GM21619 (cell line): ENCODE measurements around the gene CLEC2D.
"Not testable (repeated sequence)": the region's sequence is repeated elsewhere in the genome, so short reads cannot be mapped to it uniquely, and the experiment has no call there.

Source experiments
- ATAC-seq: cut with Tn5 transposase; IDR thresholded peaks from one replicate; pipeline ENCODE4 v1.9.1; 2021; ENCODE audit not compliant: unreplicated experiment

CLEC2D gene

DNA sequence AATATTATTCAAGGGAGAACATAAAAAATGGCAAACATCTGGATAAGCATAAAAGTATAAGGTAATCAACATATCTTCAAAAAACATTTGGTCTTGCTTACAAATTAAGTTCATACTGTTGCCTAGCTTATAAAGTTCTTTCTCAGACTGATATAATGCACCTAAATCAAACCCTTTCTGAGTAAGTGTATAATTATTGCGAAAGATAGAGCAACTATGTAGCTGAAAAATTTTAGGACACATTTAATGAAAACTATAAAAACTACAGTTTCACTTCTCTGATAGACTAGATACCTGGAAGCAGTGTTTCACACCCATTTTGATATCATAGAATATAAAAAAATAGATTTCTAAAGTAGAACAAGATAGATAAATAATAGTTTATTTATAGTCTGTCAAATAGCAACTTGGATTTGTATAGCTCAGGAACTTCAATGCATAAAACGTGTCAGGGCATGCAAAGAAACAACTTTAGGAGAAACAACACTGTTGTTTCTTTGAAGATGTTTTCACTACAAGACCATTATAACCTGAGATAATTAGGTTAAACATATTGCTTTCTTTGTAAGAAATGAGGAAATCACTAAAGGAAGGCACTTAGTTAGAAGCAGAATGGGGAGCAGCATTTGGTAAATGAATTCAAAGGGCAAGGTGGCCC lies 55.8 kb downstream of the CLEC2D start:
- no peak for ATAC-seq

DNA sequence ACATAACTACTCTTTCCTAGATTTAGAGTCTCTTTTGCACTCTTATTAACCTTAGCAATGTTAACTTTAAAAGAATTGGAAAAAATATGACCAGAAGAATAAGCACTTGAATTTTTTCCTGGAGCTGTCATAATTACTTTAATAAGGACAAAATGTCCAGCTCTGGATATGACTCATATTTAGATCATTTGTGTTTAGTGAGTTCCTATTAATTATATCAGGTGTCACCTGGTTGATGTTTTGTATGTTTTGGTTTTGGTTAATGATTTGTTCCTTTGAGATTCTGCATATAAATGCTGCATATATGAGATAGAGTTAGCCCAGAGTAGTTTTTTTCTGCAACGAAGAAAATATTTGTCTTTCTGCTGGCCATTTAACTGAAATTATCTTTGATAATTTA lies 58.3 kb downstream of the CLEC2D start:
- ATAC-seq: no peak

DNA sequence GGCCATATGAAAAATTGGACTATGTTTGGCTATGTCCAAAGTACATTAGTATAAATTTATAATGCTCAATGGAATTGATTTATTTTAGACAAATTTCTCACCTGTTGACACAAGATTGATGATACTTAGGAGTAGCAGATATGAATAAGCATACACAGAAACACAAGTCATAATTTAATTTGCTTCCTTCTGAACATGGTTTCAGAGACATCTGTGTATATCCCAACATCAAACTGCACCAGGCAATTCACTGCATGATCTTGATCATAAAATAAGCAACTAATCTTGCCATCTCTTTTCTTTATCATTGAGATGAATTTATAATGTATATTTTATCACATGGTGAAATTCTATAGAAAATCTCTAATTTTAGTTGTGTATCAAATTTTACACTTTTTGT lies 59.6 kb downstream of the CLEC2D start:
- ATAC-seq: no peak

DNA sequence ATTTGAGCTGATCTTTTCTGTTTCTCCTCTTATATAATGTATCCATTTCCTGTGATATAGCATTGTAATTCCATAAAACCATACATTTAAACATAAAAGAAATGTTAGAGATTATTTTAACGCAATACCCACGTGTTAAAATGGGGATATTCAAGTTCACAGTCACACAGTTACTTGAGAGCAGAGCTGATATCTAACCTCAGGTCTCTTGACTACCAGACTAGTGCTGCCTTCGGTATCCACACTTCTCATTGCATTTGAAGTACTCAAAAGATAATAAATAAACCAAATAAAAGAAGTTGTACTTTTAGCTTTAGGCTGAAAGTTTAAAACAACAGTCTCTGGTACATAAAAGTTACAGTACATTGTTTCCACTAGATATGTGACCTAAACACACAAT lies 60.5 kb downstream of the CLEC2D start:
- ATAC-seq: no peak

DNA sequence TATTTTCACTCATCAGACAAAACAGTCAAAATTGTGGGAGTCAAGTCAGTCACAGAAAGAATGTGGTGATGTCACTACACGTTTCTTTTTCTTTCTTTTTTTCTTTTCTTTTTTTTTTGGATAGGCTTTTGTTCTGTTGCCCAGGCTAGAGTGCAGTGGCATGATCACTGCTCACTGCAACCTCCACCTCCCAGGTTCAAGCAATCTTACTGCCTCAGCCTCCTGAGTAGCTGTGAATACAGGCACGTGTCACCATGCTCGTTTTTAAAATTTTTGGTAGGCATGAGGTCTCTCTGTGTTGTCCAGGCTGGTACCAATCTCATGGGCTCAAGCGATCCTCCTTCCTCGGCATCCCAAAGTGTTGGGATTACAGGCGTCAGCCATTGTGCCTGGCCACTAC lies 61.1 kb downstream of the CLEC2D start:
- ATAC-seq: no peak

DNA sequence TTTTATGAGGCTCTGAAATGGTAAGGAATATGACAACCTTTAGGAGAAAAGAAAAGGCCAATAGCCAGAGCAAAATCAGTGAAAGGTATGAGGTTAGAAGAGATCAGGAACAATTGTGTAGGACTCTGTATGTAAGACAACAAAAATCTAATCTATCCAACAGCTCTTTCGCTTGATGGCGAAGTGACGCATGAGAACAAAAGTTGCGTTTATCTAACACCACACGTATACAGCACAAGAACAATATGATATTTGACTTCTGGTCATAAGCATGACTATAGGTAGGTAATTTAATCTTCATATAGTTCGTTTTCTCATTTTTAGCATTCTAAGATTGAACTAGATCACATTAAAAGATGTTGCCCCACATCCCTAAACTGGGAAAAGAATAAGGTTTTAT lies 61.9 kb downstream of the CLEC2D start:
- no peak for ATAC-seq

DNA sequence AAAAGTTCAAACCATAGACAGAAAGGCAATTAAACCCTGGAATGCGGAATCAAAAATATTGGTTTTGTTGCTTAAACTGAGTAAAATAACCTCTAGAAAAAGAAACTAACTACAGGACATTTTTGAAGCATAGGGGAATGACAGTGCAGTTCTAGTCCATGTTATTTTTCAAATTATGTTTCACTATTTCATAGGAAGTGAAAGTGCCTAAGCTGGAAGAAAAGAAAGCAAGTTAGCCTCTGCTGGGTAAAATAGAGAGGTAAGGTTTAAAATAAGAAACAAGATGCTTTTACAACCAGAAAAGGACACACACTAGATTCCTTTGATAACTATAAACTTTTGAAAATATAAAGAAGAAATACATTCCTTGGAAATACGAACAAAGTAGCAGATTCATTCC lies 62.3 kb downstream of the CLEC2D start:
- ATAC-seq: no peak

DNA sequence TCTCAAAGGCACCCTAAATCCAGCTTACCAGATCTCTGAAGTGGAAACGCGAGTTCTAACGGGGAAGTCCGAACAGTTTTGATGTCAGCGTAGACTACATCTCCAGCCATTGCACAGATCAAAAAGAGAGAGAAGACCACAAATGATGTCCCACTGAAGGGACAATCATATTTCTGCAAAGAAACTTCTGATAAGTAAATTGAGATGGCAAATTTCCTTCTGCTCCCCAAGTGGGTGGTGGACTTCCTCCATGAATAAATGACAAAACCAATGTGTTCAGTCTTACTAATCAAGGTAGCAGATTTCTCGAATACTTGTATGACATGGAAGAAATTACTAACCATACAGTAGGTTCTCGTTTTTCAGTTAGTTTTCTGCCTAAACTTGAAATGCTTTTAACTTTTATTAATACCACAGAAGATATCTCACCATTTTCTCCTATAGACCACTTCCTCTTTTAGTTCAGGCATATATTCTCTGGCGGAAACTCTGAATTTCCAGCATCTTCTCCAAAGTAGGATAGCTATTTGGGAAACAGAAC lies 63.5 kb downstream of the CLEC2D start, which contains the start of gene CLECL1:
Gene CLECL1 (minus strand): TSS at position 177 of the 541 bp plus-strand sequence.
- peak; percentile 41 for ATAC-seq

DNA sequence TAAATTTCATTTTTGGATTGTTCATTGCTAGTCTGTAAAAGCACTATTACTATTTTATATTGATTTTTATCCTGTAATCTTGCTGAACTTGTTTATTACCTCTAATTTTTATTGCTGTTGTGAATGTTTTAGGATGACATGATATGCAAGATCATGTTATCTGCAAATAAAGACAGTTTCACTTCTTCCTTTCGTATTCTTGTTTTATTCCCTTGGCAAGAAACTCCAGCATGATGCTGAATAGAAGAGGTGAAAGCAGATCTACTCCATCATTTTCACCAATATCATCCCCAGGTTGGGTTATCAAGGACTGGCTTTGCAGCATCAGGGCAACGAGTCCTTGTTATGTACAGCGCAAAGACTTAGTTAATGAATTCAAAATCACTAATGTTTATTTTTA lies 66.1 kb downstream of the CLEC2D start:
- ATAC-seq: no peak

DNA sequence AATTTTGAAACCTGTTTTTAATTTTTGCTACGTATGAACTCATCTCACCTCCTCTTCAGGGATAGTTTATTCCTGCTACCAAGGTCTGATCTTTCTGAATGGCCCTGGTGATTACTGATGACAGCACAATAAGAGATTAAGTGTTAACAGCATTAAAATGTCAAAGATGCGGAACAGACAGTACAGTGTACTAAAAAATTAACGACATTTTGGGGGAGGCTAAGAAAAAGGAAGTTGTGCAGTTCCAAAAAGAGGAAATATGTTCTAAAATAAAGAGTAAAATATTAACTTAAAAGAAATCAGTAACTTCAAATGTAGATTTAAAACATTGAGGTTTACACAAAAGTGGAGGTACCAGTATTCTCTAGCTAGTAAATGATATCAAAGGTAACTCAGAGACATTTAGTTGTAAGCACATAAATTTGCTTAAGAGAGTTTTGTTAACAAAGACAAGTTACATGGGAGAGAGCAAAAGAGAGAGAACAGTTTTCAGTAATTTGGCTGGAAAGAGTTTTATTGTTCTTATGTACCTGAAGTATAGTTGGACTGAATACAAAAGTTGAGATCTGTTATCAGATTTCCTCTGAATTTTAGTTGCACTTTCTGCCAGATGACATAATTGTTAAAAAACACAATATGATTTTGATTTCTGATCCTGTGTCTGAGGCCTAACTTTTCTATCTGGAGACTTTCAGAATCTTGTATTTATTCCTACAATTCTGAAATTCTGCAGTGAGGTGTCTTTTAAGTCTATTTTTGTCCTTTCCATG lies 67.6 kb downstream of the CLEC2D start:
- no peak for ATAC-seq

DNA sequence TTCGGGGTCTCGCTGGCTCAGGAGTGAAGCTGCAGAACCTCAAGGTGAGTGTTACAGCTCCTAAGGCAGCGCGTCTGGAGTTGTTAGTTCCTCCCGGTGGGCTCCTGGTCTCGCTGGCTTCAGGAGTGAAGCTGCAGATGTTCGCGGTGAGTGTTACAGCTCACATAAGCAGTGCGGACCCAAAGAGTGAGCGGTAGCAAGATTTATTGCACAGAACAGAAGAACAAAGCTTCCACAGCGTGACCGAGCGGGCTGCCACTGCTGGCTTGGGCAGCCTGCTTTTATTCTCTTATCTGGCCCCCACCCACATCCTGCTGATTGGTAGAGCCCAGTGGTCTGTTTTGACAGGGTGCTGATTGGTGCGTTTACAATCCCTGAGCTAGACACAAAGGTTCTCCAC lies 69.4 kb downstream of the CLEC2D start:
- not testable (repeated sequence) for ATAC-seq

DNA sequence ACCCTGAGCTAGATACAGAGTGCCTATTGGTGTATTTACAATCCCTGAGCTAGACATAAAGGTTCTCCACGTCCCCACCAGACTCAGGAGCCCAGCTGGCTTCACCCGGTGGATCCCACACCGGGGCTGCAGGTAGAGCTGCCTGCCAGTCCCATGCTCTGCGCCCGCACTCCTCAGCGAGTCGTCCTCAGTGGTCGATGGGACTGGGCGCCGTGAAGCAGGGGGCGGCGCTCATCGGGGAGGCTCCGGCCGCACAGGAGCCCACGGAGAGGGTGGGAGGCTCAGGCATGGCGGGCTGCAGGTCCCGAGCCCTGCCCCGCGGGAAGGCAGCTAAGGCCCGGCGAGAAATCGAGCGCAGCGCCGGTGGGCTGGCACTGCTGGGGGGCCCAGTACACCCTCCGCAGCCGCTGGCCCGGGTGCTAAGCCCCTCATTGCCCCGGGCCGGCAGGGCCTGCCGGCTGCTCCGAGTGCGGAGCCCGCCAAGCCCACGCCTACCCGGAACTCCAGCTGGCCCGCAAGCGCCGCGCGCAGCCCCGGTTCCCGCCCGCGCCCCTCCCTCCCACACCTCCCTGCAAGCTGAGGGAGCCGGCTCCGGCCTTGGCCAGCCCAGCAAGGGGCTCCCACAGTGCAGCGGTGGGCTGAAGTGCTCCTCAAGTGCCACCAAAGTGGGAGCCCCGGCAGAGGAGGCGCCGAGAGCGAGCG lies 70.0 kb downstream of the CLEC2D start:
- not testable (repeated sequence) for ATAC-seq

DNA sequence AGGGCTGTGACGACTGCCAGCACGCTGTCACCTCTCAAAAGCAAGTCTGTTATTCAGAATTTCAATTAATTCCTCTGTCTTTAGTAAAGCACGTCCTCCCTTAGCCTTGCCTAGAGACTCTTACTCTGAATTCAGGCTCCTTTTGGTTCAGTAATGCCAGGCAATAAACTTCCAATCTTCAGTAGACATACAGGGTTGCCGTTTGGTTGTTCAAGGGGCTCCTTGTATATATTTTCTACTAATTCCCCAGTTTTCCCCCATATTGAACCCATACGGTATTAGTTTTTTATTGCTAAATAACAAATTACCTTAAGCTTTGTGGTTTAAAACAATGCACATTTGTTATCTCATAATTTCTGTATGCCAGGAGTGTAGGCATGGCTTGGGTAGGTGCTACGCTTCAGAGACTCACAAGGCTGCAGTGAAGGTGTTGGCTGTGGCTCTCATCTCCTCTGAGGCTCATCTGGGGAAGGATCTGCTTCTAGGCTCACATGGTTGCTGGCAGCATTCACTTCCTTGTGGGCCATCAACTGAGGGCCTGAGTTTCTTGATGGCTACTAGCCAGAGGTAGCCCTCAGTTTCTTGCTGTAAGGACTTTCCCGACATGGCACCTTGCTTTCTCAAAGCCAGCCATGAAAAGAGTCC lies 70.7 kb downstream of the CLEC2D start:
- ATAC-seq: no peak

DNA sequence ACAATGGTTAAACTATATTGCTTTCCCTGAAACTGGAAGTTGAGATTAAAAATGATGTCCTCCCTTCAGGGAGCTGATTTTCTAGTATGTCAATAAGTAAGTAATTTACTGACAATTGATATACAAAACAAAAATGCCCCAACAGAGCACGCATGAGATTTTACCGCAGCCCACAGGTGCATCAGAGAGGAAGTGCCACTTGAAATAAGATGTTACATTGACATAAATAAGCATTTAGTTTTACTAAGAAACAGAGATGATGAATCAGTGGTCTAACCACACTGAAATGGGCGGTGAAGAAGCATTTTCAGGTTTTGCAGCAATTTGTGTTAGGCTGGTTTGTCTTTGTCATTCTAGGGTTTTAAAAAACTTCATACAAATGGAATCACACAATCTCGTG lies 72.2 kb downstream of the CLEC2D start:
- ATAC-seq: peak; percentile 61

DNA sequence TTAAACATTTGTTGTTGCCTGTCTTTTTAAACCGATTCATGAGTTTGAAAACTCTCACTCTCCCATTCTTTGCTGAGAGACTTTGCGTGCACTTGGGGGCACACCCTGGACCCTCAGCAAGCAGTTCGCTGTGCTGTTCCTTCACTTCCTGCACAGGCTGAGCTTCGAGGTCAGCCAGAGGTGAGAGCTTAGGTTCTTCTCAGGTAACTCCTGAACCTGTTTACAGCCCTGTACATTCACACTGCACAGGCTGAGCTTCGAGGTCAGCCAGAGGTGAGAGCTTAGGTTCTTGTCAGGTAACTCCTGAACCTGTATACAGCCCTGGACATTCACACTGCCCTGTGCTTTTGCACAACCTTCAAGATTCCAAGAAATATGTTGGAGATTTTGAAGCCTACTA lies 73.1 kb downstream of the CLEC2D start:
- peak; percentile 36 for ATAC-seq

DNA sequence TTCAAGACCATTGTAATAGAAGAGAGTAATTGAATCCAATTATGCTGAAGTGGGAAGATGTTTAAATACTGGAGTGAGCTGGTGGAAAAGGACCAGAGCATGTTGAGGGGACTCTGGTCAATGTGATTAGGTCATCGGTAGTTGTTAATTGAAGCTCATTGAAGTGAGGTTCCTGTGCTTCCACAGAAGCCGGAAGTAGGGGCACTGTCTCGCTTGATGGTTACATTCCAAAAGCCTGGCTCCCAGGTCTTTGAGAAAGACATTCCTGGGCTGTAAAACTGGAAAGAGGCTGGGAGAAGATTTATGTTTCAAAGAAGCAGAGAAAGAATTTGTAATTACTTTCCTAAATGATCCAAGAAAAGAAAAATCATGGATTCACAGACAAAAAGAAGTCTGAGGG lies 75.7 kb downstream of the CLEC2D start:
- no peak for ATAC-seq
